ENCODE data around the gene ANKFN1. TPM values are rescaled to one million over a fixed set of nuclear protein-coding genes. Genes with fewer than 3 reads are reported as not detected.

Gene ANKFN1
- total RNA-seq, 1 donor from 2014 or later = 1.3 TPM

GRCh38 chr17:56146534-56146933, 6.7 kb upstream of the ANKFN1 start:
- no peak for DNase-seq (ENCODE audit: low spot score)

GRCh38 chr17:56148333-56148732, 4.9 kb upstream of the ANKFN1 start:
- no peak for DNase-seq (ENCODE audit: low spot score)

DNA sequence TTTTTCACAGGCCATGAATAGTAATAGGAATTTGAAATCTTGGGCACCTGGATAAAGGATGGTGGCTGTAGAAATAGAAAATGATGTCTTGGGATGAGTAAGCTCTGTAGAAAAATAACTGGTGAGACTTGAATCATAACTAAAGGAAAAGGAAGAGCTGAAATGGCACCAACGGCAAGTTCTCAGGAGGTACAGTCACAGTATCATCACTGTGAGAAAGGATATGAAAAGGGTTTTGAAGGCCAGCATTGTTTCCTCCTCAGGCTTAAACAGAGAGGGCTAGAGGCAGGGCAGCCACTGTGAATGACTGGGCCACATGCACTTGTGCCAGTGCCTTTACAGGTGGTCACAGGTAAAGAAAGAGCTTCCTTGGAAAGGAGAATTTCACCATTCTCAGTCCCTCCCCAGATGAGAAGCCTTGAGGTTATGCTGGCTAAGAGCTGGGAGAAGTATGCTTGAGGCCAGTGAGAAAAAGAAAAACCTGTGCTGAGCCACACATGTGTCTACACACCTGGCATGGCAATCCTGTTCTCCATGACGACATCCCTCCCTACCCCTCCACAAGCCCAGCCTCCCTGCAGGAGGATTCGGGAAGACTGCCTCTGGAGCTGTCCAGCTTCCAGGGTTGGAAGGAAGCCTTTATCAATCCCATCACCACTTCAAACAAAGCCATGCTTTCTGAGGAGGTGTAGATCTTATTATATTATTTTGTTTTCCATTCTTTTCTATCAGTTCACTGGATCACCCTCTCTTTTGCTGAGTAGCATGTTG, 3.8 kb upstream of the ANKFN1 start:
- no peak for DNase-seq (ENCODE audit: low spot score)

DNA sequence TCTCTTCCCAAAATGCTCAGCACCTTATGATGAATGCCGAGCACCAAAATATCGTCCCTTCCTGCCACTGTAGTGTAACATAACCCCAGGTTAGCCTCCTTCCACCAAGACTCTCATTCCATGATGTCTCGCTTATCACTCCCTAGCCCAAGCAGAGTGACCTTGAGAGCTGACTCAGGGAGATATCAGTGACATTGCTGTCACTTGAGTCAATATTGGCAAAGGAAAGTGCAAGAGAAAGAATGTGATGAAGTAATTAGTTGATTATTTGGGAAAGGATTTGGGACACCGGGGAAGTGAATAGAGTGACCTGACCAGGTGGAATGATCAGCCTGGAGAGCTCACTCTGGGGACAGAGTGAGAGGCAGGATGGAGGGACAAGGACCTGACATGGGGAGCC, 2.6 kb upstream of the ANKFN1 start:
- no peak for DNase-seq (ENCODE audit: low spot score)

DNA sequence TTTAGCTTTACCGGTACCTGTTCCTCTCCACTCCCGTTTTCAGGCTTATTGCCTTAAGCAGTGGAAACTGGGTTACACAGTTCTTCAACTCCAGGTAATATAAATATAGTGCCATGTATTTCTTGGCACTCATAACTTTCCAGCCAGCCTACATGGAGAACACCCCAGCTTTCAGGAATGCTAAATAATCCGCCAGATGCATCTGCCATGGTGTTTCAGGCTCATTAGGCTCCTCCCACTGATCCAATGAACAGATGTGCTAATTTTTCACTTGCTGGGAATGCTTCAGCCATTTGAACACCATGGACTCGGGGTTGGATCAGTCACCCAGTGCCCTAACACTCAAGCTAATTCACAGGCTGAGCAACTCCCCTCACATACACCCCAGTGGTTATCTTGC, 4.6 kb downstream of the ANKFN1 start:
- DNase-seq (ENCODE audit: low spot score) = no peak

- no peak for DNase-seq (ENCODE audit: low spot score)
Measured at GRCh38 chr17:56158344-56158743, 5.1 kb downstream of the ANKFN1 start.

- DNase-seq (ENCODE audit: low spot score) = no peak
Measured at GRCh38 chr17:56158915-56159825, 5.9 kb downstream of the ANKFN1 start.

GRCh38 chr17:56159826-56160380, 6.6 kb downstream of the ANKFN1 start:
- DNase-seq (ENCODE audit: low spot score) = no peak

- DNase-seq (ENCODE audit: low spot score) = no peak
Measured at GRCh38 chr17:56160422-56160821, 7.1 kb downstream of the ANKFN1 start.

DNA sequence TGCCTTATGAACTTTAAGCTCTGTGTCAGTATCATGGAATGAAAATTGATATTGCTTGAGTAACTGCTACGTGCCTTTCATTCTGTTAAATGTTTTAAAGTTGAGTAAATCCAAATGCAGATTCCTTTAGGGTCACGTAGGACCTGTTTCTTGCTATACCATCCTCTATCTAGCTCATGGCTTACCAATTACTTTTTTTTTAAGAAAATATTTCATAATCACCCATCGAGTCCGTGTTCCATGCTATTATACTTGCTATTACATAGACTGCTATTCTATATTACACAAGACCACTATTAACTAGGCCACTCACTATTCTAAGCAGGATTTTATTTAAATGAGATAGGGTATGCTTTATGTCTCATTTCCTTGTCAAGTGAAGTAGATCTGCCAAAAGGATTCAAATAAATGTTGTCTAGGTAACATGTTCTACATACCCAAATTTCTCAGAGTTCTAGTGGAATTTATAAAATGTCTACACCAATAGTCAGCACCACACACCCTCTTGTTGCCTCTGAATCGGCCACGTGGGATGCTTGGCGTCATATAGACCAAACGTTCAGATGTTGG, 11.9 kb downstream of the ANKFN1 start:
- DNase-seq (ENCODE audit: low spot score) = no peak

- DNase-seq (ENCODE audit: low spot score) = no peak
Measured at GRCh38 chr17:56167491-56167890, 14.2 kb downstream of the ANKFN1 start.

- no peak for DNase-seq (ENCODE audit: low spot score)
Measured at GRCh38 chr17:56169621-56170020, 16.3 kb downstream of the ANKFN1 start.

DNA sequence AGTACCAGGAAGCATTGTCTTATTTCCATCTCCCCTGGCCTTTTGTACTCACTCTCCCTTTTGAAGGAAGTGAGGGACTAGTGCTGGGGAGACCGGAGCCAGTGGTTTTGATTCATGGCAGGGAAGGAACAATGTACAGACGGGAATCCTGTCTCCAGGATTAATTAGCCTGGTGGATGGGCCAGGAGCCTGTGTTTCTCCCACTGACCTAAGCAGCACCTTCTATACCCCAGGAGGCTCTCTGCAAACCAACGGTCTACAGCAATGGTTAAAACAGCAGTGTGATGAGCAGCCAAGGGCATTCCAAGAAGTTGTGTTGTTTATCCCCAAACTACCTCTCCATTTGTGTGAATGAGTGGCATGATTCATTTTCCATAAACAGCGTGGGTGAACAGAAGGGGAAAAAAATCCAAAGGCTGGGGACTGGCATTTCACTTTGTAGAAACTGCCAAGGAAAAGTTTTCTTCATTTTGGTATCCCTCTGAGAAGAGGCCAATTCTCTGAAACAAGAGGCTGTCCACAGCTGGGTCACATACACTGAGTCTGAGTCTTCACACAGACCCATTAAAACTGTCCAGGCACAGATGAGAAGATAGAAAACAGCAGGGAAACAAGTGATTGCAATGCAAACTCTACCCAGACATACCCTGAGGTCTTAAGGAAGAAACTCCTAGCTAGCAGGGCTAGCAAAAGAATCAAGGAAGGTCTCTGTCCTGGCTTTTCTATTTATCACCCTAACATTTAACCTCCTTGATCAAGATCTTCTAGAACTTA, 18.1 kb downstream of the ANKFN1 start:
- no peak for DNase-seq (ENCODE audit: low spot score)

GRCh38 chr17:56172517-56172982, 19.3 kb downstream of the ANKFN1 start:
- DNase-seq (ENCODE audit: low spot score) = no peak

GRCh38 chr17:56173026-56173425, 19.8 kb downstream of the ANKFN1 start:
- no peak for DNase-seq (ENCODE audit: low spot score)

GRCh38 chr17:56173958-56174835, 20.9 kb downstream of the ANKFN1 start:
- no peak for DNase-seq (ENCODE audit: low spot score)

GRCh38 chr17:56175299-56175955, 22.2 kb downstream of the ANKFN1 start:
- no peak for DNase-seq (ENCODE audit: low spot score)

DNA sequence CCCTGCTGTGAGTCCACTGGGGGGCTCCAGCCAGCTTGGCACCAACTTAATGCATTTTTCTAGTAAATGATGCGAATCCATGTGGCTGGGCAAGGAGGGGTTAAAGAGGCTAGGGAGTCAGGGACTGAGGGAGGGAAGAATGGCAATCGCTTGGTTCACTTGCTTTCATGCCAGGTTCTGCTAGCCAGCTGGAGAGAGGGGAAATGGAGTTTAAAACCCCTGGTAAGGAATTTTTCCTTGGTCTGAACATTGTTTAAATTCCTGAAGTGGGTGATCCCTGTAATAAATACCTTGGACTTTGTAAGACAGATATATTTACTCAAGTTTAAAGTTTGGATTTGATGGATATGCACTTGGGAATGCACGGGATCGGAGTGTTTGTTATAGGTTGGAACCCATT, 22.8 kb downstream of the ANKFN1 start:
- no peak for DNase-seq (ENCODE audit: low spot score)

DNA sequence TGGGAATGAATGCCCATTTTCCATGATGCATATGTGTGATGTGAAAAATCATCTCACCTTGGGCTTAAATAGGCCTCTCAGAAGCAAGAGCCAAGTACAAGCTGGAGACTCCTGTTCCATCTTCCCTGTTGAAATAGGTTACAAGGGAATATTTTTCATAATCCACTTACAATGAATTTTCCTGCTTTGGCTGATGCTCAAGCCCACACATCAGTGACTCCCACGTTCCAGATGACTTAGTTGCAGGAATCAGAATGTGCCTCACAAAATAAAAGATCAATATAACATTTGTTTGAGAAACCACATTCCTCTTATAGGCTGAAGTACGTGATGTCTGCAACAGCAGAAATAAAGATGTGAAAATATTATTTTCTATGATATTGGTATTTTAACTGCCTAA, 24.1 kb downstream of the ANKFN1 start:
- DNase-seq (ENCODE audit: low spot score) = no peak
